ENCODE data around the gene PSME3IP1. TPM values are rescaled to one million over a fixed set of nuclear protein-coding genes. Genes with fewer than 3 reads are reported as not detected.

Gene PSME3IP1
- total and polyA plus RNA-seq, 8 donors = 27.9 to 63.3 (median 32.7) TPM

GRCh38 chr16:57127836-57128235, 58.0 kb downstream of the PSME3IP1 start:
- 94 to 98% methylated on average over 7 of the region's 7 CpGs for WGBS, 2 donors
- no peak for DNase-seq

GRCh38 chr16:57127037-57127763, 58.6 kb downstream of the PSME3IP1 start:
- intact Hi-C loops (cut with DNase I) = no loop called here
- 87 to 93% methylated on average over 5 of the region's 5 CpGs for WGBS, 2 donors
- ATAC-seq = no peak
- no peak overlapping the region for H3K27ac ChIP-seq
- no peaks in the 10 kb centered on the region for H3K36me3 ChIP-seq
- no peak for FAIRE-seq
- H3K9me3 ChIP-seq = no peaks in the 10 kb centered on the region
- no peak for DNase-seq
- H3K27me3 ChIP-seq = no peaks in the 10 kb centered on the region
- H3K4me3 ChIP-seq = no peak overlapping the region
- no peaks in the 10 kb centered on the region for H3K4me1 ChIP-seq
- no peak for TF ChIP-seq CTCF (IDR thresholded peaks at IDR 0.05)

More at GRCh38 chr16:57127836-57128235, 58.0 kb downstream of the PSME3IP1 start:
- Histone ChIP-seq H3K4me3 (no peak overlapping the region), H3K27me3 (no peaks in the 10 kb centered on the region), H3K9me3 (no peaks in the 10 kb centered on the region), H3K36me3 (no peaks in the 10 kb centered on the region), H3K4me1 (no peaks in the 10 kb centered on the region), H3K27ac (no peak overlapping the region)
- no peak for TF ChIP-seq CTCF (IDR thresholded peaks at IDR 0.05)
- intact Hi-C loops (cut with DNase I) = no loop called here
- ATAC-seq (no peak), FAIRE-seq (no peak)

- ATAC-seq = no peak
- H3K27ac ChIP-seq = no peak overlapping the region
- no peak for DNase-seq
- H3K4me1 ChIP-seq = no peaks in the 10 kb centered on the region
- intact Hi-C loops (cut with DNase I) = no loop called here
- H3K27me3 ChIP-seq = no peaks in the 10 kb centered on the region
- no peaks in the 10 kb centered on the region for H3K9me3 ChIP-seq
- no peaks in the 10 kb centered on the region for H3K36me3 ChIP-seq
- FAIRE-seq = no peak
- 88 to 92% methylated on average over 4 of the region's 4 CpGs for WGBS, 2 donors
- TF ChIP-seq CTCF (IDR thresholded peaks at IDR 0.05) = no peak
- no peak overlapping the region for H3K4me3 ChIP-seq
Measured at GRCh38 chr16:57126411-57126810, 59.4 kb downstream of the PSME3IP1 start.

GRCh38 chr16:57125969-57126368, 59.9 kb downstream of the PSME3IP1 start:
- intact Hi-C loops (cut with DNase I) = no loop called here
- no peak for TF ChIP-seq CTCF (IDR thresholded peaks at IDR 0.05)
- ATAC-seq = no peak

GRCh38 chr16:57125376-57125775, 60.5 kb downstream of the PSME3IP1 start:
- ATAC-seq (no peak), FAIRE-seq (no peak), DNase-seq (no peak)
- Histone ChIP-seq H3K4me3 (no peak overlapping the region), H3K4me1 (no peaks in the 10 kb centered on the region), H3K27ac (no peak overlapping the region), H3K27me3 (no peaks in the 10 kb centered on the region), H3K36me3 (no peaks in the 10 kb centered on the region), H3K9me3 (no peaks in the 10 kb centered on the region)
- WGBS, 2 donors = 91 to 98% methylated on average over 4 of the region's 4 CpGs
- intact Hi-C loops (cut with DNase I) = no loop called here
- TF ChIP-seq CTCF (IDR thresholded peaks at IDR 0.05) = no peak

More at GRCh38 chr16:57125969-57126368, 59.9 kb downstream of the PSME3IP1 start:
- no peak overlapping the region for H3K27ac ChIP-seq
- H3K4me1 ChIP-seq = no peaks in the 10 kb centered on the region
- no peaks in the 10 kb centered on the region for H3K9me3 ChIP-seq
- no peak for FAIRE-seq
- 97 to 99% methylated on average over 4 of the region's 4 CpGs for WGBS, 2 donors
- H3K36me3 ChIP-seq = no peaks in the 10 kb centered on the region
- no peak for DNase-seq
- no peak overlapping the region for H3K4me3 ChIP-seq
- no peaks in the 10 kb centered on the region for H3K27me3 ChIP-seq
